GM12891 (cell line): ENCODE data around the gene PDPK1.

Source experiments
- DNase-seq: peaks from one replicate; pipeline ENCODE4 v3.0.0; 2011; ENCODE audit warnings: low spot score; ENCODE audit not compliant: insufficient read length
- FAIRE-seq: peaks from 2 replicates; lab custom pipeline; 2011; peaks lifted over from hg19 to GRCh38; lab: Jason Lieb, UNC
- PAX5 ChIP-seq: IDR thresholded peaks from 2 replicates; pipeline ENCODE4 v1.6.1; 2011; ENCODE audit warnings: low read length, moderate library complexity, mild to moderate bottlenecking; ENCODE audit not compliant: insufficient read depth, severe bottlenecking
- POLR2A ChIP-seq: IDR thresholded peaks from 2 replicates; pipeline ENCODE4 v1.6.1; 2011; ENCODE audit warnings: low read depth, low read length, control low read depth
- POLR2AphosphoS5 ChIP-seq: IDR thresholded peaks from 2 replicates; pipeline ENCODE4 v1.6.1; 2011; ENCODE audit warnings: low read depth, low read length, control low read depth
- POU2F2 ChIP-seq: IDR thresholded peaks from 2 replicates; pipeline ENCODE4 v1.6.1; 2011; ENCODE audit warnings: low read depth, mild to moderate bottlenecking, control low read depth, low read length, moderate library complexity
- SPI1 ChIP-seq: IDR thresholded peaks from 2 replicates; pipeline ENCODE4 v1.6.1; 2011; ENCODE audit warnings: low read depth, low read length, control low read depth
- TAF1 ChIP-seq: IDR thresholded peaks from 2 replicates; pipeline ENCODE4 v1.6.1; 2011; ENCODE audit warnings: low read depth, low read length, control low read depth

The PDPK1 gene

DNA sequence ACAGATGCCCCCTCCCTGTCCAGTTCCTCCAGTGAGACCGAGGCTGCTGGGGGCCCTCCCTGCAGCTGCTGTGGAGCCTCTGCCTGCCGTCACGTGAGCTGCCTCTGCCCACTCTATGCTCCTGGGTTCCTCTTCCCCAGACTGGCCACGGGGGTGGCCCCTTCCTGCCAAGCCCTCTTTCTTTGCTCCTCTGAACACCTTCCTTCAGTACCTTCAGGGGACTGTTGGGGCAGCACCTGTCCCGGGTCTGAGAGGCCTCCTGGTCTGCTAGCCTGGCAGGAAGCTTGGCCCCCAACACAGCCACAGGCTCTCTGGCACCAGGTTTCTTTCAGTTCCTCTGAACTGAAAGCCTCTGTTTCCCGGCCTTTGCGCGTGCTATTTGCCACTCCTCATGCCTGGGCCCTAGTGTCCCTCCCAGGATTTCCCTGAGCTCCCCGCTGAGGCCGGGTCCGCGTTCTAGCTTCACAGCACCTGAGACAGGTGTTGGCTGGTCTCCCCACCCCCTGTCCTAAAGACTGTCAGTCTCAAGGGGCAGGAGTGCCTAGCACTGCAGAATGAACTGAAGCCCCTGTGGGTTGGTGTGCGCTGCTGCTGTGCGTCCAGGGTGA is 30.7 kb upstream of the PDPK1 start:
- no peak for FAIRE-seq
- peak; percentile 71 for DNase-seq
- TF ChIP-seq POLR2A (no peak), POLR2AphosphoS5 (no peak), SPI1 (peak; percentile 69), POU2F2 (no peak)

GRCh38 chr16:2507665-2508064 is 30.2 kb upstream of the PDPK1 start:
- TF ChIP-seq POLR2AphosphoS5, result no peak
- TF ChIP-seq POU2F2, result no peak
- no peak for TF ChIP-seq TAF1
- TF ChIP-seq SPI1, result no peak
- no peak for TF ChIP-seq PAX5
- TF ChIP-seq POLR2A, result no peak
- peak; percentile 90 for FAIRE-seq
- DNase-seq, result no peak

DNA sequence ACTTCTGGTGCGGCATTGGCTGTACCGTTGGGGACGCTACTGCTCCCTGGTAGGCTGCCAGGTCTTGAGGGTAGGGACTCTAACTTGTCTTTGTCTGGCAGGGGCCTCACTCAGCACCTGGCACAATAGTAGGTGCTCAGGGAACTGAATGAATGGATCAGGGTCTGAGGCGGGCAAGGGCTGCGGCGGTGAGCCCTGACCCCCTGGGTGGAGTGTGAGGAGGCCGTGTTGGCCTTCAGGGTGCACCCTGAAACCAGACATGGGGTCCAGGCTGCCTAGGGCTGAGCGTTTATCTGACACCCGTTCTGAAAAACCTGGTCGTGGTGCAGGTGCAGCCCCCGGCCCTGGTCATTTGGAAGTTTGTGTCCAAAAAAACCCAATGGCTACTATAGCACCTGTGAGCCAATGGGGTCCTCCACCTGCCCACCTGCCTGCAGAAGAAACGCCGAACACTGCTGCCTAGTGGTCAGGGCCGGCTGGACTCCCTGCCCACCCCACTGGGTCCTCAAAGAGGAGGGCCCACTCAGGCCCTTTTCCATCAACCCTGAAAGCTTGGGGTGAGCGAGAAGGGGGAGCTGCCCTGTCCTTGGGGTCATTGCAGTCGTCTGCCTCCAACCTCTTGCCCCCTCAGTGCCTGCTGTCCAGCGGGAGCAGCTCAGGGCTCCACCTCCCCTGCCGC is 29.0 kb upstream of the PDPK1 start:
- DNase-seq (no peak), FAIRE-seq (peak; percentile 51)
- no peak for TF ChIP-seq POLR2A
- no peak for TF ChIP-seq PAX5
- no peak for TF ChIP-seq POLR2AphosphoS5
- no peak for TF ChIP-seq TAF1
- TF ChIP-seq POU2F2, result no peak
- TF ChIP-seq SPI1, result no peak

GRCh38 chr16:2511128-2511800 is 26.6 kb upstream of the PDPK1 start:
- TF ChIP-seq POLR2AphosphoS5 (no peak), SPI1 (no peak), POLR2A (no peak), POU2F2 (no peak), PAX5 (no peak), TAF1 (no peak)
- no peak for FAIRE-seq
- no peak for DNase-seq

- TF ChIP-seq PAX5 (no peak), SPI1 (no peak), POLR2AphosphoS5 (no peak), POU2F2 (no peak), TAF1 (no peak), POLR2A (no peak)
- no peak for DNase-seq
- FAIRE-seq, result no peak
These were observed 25.7 kb upstream of the PDPK1 start for GRCh38 chr16:2511996-2512734.

DNA sequence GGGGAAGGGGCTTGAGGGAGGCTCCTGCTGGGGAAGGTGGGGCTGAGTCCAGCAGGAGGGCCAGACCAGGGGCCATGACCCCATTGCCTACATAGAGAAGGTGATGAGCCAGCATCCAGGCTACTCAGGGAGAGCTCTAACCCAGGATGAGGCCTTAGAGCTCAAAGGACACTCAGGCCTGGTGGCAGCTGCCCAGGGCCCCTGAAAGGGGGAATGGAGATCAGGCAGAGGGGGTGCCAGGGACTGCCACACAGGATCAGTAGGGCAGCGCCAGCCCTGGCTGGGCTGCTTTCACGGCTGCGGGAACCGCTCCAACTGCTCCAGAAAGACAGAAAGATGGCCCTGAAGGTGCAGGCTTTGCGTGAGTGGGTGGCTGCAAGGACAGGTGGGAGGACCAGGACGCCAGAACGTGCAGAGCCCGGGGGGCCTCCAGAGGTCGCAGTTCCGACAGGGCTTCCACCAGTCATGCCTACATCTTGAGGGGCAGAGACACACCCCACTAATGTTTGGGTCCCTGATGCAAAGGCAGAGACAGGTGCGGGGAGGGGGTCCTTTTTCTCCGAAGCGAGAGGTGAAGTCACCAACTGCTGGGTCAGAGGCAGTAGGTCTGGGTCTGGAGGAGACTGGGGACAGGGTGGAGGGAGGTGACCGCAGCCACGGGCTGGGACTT is 25.0 kb upstream of the PDPK1 start:
- TF ChIP-seq PAX5 (no peak), SPI1 (no peak), POLR2A (no peak), TAF1 (no peak), POU2F2 (no peak), POLR2AphosphoS5 (no peak)
- no peak for DNase-seq
- FAIRE-seq, result peak; percentile 31

- peak; percentile 93 for DNase-seq
- FAIRE-seq, result peak; percentile 100
These were observed 24.2 kb upstream of the PDPK1 start, which contains the start of gene ATP6V0C for GRCh38 chr16:2513405-2514332. Gene ATP6V0C (plus strand): TSS chr16:2513952. CDS start chr16:2514104, 152 bp downstream.

More at GRCh38 chr16:2513405-2514332, 24.2 kb upstream of the PDPK1 start, which contains the start of gene ATP6V0C:
- TF ChIP-seq POLR2AphosphoS5 (peak; percentile 87), PAX5 (no peak), POU2F2 (peak; percentile 79; the same call in 1 of the 2 replicates), POLR2A (peak; percentile 80), TAF1 (peak; percentile 71), SPI1 (no peak)
